GM12864 (cell line): ENCODE results near the gene ABCB9.

Experiments used
- DNase-seq: peaks from one replicate; pipeline ENCODE4 v3.0.0-alpha.2; 2011; ENCODE audit warnings: low read depth
- H3K4me3 ChIP-seq: 2 replicates; pipeline ENCODE4 v1.5.1; 2011; ENCODE audit warnings: mild to moderate bottlenecking, low read depth, low read length, control low read depth
- CTCF ChIP-seq: IDR thresholded peaks from 2 replicates; pipeline ENCODE4 v1.5.1; 2011; ENCODE audit warnings: low read depth, mild to moderate bottlenecking, moderate library complexity, low read length, control low read depth, inconsistent platforms; ENCODE audit errors: missing control alignments

Gene ABCB9

GRCh38 chr12:122949816-122950675 lies 16.2 kb downstream of the ABCB9 start:
- no peak overlapping the region for H3K4me3 ChIP-seq
- no peak for DNase-seq
- TF ChIP-seq CTCF, result no peak

GRCh38 chr12:122949405-122949804 lies 16.9 kb downstream of the ABCB9 start:
- no peak for DNase-seq
- TF ChIP-seq CTCF, result no peak
- no peak overlapping the region for H3K4me3 ChIP-seq

GRCh38 chr12:122948605-122949004 lies 17.7 kb downstream of the ABCB9 start:
- DNase-seq, result no peak
- H3K4me3 ChIP-seq, result no peak overlapping the region
- TF ChIP-seq CTCF, result no peak

GRCh38 chr12:122947352-122947792 lies 18.9 kb downstream of the ABCB9 start:
- no peak for TF ChIP-seq CTCF

GRCh38 chr12:122946690-122947341 lies 19.4 kb downstream of the ABCB9 start:
- no peak overlapping the region for H3K4me3 ChIP-seq
- peak; percentile 32 for TF ChIP-seq CTCF
- DNase-seq, result peak; percentile 66

More at GRCh38 chr12:122947352-122947792, 18.9 kb downstream of the ABCB9 start:
- DNase-seq, result no peak
- H3K4me3 ChIP-seq, result no peak overlapping the region

GRCh38 chr12:122944605-122945592 lies 21.4 kb downstream of the ABCB9 start:
- no peak overlapping the region for H3K4me3 ChIP-seq
- no peak for DNase-seq
- TF ChIP-seq CTCF, result no peak
